C1 segment of cervical spinal cord (tissue), 14 donors: ENCODE results near the gene ACSM2A.
"Not testable (repeated sequence)": the region's sequence is repeated elsewhere in the genome, so short reads cannot be mapped to it uniquely, and the experiment has no call there.

Experiments used
- DNase-seq, 14 donors: peaks; one replicate each; lab custom pipeline; 2025; lab: John Stamatoyannopoulos, UW

The ACSM2A gene

GRCh38 chr16:20451364-20451763 is at the start of gene ACSM2A:
ACSM2A (plus strand) TSS chr16:20451521; CDS start chr16:20460115, 8,594 bp downstream.
- not testable (repeated sequence) for DNase-seq

- DNase-seq: no peak
These were observed 48.7 kb upstream of the ACSM2A start for GRCh38 chr16:20402651-20403050.

- DNase-seq: no peak
These were observed 46.7 kb upstream of the ACSM2A start, which contains the start of gene PDILT for GRCh38 chr16:20404637-20405036. PDILT (minus strand) TSS chr16:20404737; CDS start chr16:20399300, 5,437 bp downstream.

- DNase-seq: peak in 12 of 14 donors; percentile 3 to 66 (median 27)
These were observed 41.8 kb upstream of the ACSM2A start, which contains the start of gene ACSM5 for GRCh38 chr16:20409398-20410120. ACSM5 (plus strand) TSS chr16:20409534; CDS start chr16:20411485, 1,951 bp downstream.

GRCh38 chr16:20410121-20410723 is 41.1 kb upstream of the ACSM2A start:
- no peak for DNase-seq

- no peak for DNase-seq
These were observed 40.3 kb upstream of the ACSM2A start for GRCh38 chr16:20411055-20411454.

GRCh38 chr16:20415541-20415940 is 35.8 kb upstream of the ACSM2A start:
- DNase-seq: no peak

GRCh38 chr16:20419093-20419492 is 32.2 kb upstream of the ACSM2A start:
- DNase-seq: not testable (repeated sequence)

GRCh38 chr16:20421748-20422147 is 29.6 kb upstream of the ACSM2A start:
- DNase-seq: not testable (repeated sequence)

- not testable (repeated sequence) for DNase-seq
These were observed 27.6 kb upstream of the ACSM2A start for GRCh38 chr16:20423772-20424128.

GRCh38 chr16:20424129-20424866 is 27.0 kb upstream of the ACSM2A start:
- DNase-seq: no peak

- DNase-seq: not testable (repeated sequence)
These were observed 23.9 kb upstream of the ACSM2A start for GRCh38 chr16:20427401-20427797.

GRCh38 chr16:20429499-20429898 is 21.8 kb upstream of the ACSM2A start:
- DNase-seq: not testable (repeated sequence)

- not testable (repeated sequence) for DNase-seq
These were observed 20.8 kb upstream of the ACSM2A start for GRCh38 chr16:20430480-20430879.

- DNase-seq: no peak
These were observed 20.4 kb upstream of the ACSM2A start for GRCh38 chr16:20430948-20431347.

- DNase-seq: not testable (repeated sequence)
These were observed 12.4 kb upstream of the ACSM2A start for GRCh38 chr16:20438950-20439349.

- DNase-seq: not testable (repeated sequence)
These were observed 11.5 kb upstream of the ACSM2A start for GRCh38 chr16:20439820-20440231.

GRCh38 chr16:20440731-20441130 is 10.6 kb upstream of the ACSM2A start:
- not testable (repeated sequence) for DNase-seq

- DNase-seq: no peak
These were observed 10.1 kb upstream of the ACSM2A start for GRCh38 chr16:20441191-20441590.

- not testable (repeated sequence) for DNase-seq
These were observed 9.5 kb upstream of the ACSM2A start for GRCh38 chr16:20441859-20442258.

- not testable (repeated sequence) for DNase-seq
These were observed 4.5 kb upstream of the ACSM2A start for GRCh38 chr16:20446652-20447393.
